GM18502 (cell line): ENCODE results near the gene NEU2.
"Not testable (repeated sequence)": the region's sequence is repeated elsewhere in the genome, so short reads cannot be mapped to it uniquely, and the experiment has no call there.

ENCODE experiments used
- ATAC-seq: cut with Tn5 transposase; IDR thresholded peaks from one replicate; pipeline ENCODE4 v1.9.1; 2021; ENCODE audit warnings: mild to moderate bottlenecking; ENCODE audit not compliant: unreplicated experiment, poor library complexity

NEU2 gene

GRCh38 chr2:233033672-233034071, 1.2 kb downstream of the NEU2 start:
- ATAC-seq: no peak

- no peak for ATAC-seq
Observed at GRCh38 chr2:233034091-233034882, 1.8 kb downstream of the NEU2 start.

DNA sequence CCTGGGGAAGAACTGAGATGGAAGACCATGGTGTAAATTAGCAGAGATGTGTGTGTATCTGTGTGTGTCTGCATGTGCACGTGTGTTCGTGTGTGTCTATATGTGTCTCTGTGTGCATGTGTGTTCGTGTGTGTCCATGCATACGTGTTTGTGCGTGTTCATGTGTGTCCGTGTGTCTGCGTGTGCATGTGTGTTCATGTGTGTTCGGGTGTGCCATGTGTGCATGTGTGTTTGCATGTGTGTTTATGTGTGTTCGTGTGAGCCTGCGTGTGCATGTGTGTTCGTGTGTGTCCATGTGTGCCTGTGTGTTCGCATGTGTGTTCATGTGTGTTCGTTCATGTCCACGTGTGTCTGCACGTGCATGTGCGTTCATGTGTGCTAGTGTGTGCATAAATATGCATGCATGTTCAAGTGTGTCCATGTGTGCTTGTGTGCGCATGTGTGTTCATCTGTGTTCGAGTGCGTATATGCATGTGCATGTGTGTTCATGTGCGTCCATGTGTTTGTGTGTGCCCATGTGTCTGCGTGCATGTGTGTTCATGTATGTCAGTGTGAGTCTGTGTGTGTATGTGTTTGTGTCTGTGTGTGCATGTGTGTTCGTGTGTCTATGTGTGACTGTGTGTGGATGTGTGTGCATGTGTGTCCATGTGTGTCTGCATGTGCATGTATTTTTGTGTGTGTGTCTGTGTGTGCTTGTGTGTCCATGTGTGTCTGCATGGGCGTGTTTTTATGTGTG, 3.1 kb downstream of the NEU2 start:
- no peak for ATAC-seq

DNA sequence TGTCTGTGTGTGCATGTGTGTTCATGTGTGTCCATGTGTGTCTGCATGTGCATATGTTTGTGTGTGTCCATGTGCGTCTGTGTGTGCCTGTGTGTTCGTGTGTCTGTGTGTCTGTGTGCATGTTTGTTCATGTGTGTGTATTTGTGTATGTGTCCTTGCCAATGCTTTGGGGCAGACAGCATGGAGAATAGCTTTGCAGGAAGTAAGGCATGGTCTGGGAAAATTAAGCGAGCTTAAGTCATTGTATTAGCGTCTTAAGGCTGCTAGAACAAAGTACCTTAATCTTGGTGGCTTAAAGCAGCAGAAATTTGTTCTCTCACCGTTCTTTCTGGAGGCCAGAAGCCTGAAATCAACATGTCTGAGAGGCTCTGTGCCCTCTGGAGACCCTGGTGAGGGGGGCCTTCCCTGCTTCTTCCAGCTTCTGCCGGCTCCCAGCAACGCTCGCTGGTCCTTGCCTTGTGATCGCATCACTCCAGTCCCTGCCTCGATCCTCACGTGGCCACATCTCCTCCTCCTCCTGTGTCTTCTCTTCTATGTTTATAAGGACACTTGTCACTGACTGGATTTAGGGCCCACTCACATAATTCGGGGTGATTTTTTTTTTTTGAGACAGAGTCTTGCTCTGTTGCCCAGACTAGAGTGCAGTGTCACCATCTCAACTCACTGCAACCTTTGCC, 3.8 kb downstream of the NEU2 start:
- no peak for ATAC-seq

- ATAC-seq: no peak
Observed at GRCh38 chr2:233037078-233037477, 4.6 kb downstream of the NEU2 start.

GRCh38 chr2:233039212-233039845, 6.9 kb downstream of the NEU2 start:
- ATAC-seq: no peak

DNA sequence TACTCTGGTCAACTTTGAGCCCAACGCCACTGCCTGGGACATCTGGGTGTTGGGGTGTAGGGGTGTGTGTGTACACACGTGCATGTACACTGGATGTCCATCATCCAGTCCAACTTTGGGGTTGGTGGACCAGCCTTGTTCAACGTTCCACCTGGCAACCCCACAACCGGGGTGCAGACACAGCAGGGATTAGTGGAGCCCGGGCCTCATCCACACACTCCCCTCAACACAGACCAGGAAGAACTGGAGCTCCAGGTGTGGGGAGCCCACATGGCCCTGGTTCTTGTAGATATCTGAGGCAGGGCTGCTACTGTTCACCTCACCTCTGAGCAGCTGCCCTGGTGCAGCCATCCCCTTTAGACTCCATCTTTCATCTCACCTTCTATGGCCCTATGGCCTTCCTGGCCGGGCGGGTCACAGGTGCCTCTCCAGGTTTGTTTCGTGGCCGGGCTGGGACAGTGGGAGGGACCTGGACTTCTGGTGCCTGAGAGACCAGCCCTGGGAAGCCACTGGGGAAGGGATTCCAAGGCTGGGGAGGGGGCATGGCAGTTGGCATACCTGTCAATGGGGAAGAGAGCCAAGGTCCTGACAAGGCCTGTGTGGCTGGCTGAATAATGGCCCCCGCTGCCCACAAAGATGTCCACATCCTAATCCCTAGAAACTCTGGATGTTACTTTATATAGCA, 7.5 kb downstream of the NEU2 start:
- ATAC-seq: no peak

DNA sequence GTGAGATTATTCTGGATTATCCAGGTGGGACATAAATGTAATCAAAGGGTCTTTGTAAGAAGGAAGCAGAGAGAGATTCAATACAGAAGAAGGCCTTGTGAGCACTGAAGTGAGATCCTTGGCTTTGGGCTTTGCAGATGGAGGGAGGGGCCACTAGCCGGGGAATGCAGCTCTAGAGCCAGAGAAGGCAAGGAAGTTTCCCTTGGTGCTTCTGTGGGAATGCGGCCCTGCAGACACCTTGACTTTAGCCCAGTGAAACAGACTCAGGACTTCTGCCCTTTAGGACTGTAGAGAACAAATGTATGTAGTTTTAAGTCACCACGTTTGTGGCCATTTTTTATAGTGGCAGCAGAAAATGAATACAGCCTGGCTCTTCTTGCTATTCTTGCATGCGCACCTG, 8.1 kb downstream of the NEU2 start:
- ATAC-seq: no peak

- ATAC-seq: no peak
Observed at GRCh38 chr2:233041722-233042323, 9.4 kb downstream of the NEU2 start.

GRCh38 chr2:233042549-233042948, 10.1 kb downstream of the NEU2 start:
- ATAC-seq: no peak

DNA sequence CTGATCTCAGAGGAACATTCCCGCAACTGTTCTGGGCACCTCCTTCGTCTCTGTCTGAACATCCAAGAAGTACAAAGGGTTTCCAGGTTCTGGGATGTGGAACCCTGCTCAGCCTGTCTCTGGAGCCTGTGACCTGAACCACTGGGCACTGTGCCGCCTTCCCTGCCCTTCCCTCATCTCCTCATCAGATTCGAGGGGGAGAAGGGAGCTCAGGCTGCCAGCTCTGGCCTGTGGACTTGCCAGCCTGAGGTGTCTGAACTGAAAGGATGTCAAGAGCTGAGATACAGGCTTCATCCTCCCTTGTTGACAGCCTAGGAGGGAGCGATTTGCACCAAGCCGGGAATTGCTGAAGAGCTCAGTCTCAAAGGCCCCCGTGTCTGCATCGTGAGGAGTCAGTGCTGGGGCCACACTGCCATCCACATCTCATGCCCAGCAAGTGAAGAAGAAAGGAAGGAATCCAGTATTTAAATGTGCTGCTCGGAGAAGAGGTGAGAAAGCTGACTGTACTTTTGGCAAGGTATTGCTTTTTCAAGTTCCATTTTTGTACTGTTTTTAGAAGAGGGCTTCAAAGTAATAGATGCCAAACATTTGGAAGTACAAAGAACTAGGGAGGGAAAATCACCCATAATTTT, 12.6 kb downstream of the NEU2 start:
- ATAC-seq: no peak

GRCh38 chr2:233047206-233047605, 14.7 kb downstream of the NEU2 start:
- ATAC-seq: no peak

- no peak for ATAC-seq
Observed at GRCh38 chr2:233047667-233048066, 15.2 kb downstream of the NEU2 start.

DNA sequence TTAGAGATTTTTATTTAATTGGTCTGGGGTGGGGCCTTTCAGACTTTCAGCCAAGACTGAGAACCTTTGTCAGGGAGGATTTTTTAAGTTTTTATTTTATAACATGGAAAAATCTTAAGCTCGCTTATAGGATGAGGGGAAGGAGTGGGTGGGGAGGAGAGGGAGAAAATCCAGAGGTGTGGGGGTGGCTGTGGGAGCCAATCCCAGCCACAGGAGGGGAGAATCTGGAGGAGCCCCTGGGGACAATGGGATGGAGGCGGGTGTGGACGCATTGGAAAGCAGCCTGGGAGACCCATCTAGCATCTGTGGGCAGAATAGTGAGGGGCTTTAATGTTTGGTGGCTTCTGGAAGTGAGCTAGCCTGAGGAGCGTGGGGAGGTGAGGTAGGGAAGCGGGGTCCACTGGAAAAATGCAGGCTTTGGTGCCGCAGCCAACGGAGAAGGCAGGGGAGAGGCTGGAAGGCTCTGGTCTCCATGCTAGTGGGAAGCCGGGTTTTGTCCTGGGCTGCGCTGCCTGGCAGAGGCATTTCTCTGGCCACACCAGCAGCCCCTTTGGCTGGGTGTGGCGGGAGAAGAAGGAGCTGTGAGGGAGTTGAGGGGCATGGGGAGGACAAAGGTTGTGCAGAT, 16.2 kb downstream of the NEU2 start:
- no peak for ATAC-seq

DNA sequence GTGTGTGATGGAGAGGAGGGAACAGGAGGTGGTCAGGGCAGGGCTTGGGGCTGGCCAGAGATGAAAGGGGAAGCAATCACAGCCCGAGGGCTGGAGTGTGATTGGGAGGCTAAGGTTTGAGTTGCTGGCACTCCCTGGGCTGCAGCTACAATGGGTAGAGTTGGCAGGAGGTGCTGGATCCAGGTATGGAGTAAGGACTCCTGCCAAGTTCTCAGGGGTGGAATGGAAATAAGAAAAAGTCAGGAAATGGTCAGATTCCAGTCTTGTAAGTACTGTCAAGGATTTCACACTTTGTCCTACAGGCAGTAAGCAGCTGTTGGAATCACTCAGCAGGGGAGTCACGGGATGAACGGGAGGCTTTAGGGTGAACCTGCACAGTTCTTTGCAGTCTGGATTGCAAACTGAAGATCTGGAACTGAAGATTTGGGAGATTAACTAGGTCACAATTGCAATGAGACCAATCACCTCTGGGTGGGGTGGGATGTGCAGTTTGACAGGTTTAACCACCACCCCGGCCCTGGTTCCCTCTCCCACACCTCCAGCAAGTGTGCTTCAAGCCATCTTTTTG, 16.8 kb downstream of the NEU2 start:
- no peak for ATAC-seq

DNA sequence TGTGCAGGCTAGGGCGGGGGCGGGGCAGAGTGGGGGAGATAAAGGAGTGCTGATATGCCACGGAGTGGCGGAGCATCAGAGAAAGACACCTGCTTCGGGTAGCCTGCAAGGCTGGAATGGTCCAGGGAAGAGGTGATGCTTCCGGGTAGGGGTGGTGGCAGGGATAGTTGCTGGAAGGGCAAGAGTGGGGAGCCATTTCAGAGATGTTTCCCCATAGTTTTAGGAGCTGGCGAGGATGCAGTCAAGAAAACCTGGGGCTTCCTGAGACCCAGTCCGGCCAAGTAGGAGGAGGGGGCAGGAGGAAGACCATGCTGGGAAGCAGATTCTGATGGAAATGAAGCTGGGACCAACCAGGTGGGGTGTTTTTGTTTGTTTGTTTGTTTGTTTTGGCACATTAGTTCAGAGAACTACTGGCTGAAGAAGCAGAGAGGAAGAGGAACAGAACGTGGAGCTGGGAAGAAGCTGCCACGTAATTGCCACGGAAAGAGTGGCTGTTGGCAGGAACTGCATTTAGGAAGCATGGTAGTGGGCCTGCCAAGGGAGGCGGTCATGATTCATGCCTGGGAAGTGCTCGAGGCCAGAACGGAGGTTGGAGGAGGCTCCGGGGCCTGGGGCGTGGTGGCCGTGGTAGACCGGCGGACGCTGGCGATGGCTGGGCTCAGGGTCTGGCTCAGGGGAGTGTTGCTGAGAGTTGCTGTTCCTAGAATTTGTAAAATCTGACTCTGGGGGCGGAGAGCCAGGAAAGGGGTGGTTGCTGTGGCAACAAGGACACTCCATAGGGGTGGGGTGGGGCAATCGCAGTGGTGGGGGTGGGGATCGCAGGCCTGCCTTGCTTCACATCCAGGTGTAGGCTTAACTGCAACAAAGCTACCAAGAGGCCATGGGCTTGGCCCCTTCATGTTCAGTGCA, 19.0 kb downstream of the NEU2 start:
- no peak for ATAC-seq

DNA sequence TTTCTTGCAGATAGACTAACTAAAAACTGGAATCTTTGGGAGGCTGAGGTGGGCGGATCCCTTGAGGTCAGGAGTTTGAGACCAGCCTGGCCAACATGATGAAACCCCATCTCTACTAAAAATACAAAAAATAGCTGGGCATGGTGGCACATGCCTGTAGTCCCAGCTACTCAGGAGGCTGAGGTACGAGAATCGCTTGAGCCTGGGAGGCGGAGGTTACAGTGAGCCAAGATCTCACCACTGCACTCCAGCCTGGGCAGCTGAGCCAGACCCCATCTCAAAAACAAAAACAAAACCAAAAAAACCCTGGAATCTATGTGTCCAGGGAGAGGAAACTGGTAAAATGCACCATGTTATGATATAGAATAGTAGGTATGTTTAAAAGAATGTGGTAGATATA, 20.0 kb downstream of the NEU2 start:
- not testable (repeated sequence) for ATAC-seq
